ENCODE results near the gene LRRC8C. TPM values are rescaled to one million over a fixed set of nuclear protein-coding genes. Genes with fewer than 3 reads are reported as not detected.

The LRRC8C gene
- total and polyA plus RNA-seq, 2 of the 8 experiments (the other 6 are each of a cell fraction or from before 2014, with no cell fraction given): 1.1 to 2.1 TPM

- Histone ChIP-seq H2BK15ac (ENCODE audit: low read length) (no peak overlapping the region), H3K23ac (ENCODE audit: insufficient read length) (no peak overlapping the region), H3K14ac (ENCODE audit: insufficient read length) (no peak overlapping the region), H3K18ac (ENCODE audit: extremely low read depth, low read length) (no peak overlapping the region), H3K4me3 (ENCODE audit: extremely low read depth in 1 of 4, insufficient read depth in 2 of 4, low read depth in 3 of 4, low read length in 4 of 4) (no peak overlapping the region), H3K9me3 (ENCODE audit: insufficient read depth in 2 of 2, low read depth in 1 of 2, low read length in 1 of 2) (no peaks in the 10 kb centered on the region), H2AFZ (ENCODE audit: low read length) (no peak overlapping the region), H3K36me3 (ENCODE audit: control insufficient read depth in 2 of 4, insufficient read depth in 4 of 4, low read length in 3 of 4) (no peaks in the 10 kb centered on the region), H3K79me2 (ENCODE audit: control insufficient read depth in 1 of 2, insufficient read depth in 2 of 2, low read length in 2 of 2) (0 out of 4 replicates have a peak, but pooled peaks cover 0 to 4% of the 10 kb centered on the region in 2 experiments), H4K5ac (ENCODE audit: insufficient read length, low read depth, low read length) (no peak overlapping the region), H3K27me3 (replicated peaks in 1 of 4; ENCODE audit: control insufficient read depth in 3 of 4, extremely low read depth in 1 of 4, insufficient read depth in 3 of 4, low read length in 3 of 4) (no peaks in the 10 kb centered on the region; a peak in 1 of 7 replicates), H3K79me1 (ENCODE audit: low read depth, low read length) (no peaks in the 10 kb centered on the region), H2BK12ac (ENCODE audit: low read depth, low read length) (no peak overlapping the region), H4K20me1 (replicated peaks in 1 of 2; ENCODE audit: control insufficient read depth in 1 of 2, insufficient read depth in 2 of 2, low read length in 2 of 2) (no peaks in the 10 kb centered on the region), H3K9ac (replicated peaks in 1 of 4; ENCODE audit: extremely low read depth in 1 of 4, low read depth in 3 of 4, low read length in 3 of 4) (no peak overlapping the region), H3K27ac (ENCODE audit: low read depth, low read length) (no peak overlapping the region), H3K23me2 (ENCODE audit: low read depth, low read length) (no peaks in the 10 kb centered on the region), H3K56ac (replicated peaks; ENCODE audit: insufficient read length, low read depth, low read length) (no peak overlapping the region), H4K8ac (ENCODE audit: extremely low read depth, insufficient read depth, low read length) (no peak overlapping the region), H2BK5ac (ENCODE audit: low read depth, low read length) (no peak overlapping the region), H2AK5ac (ENCODE audit: low read depth, low read length) (no peak overlapping the region), H2BK120ac (replicated peaks; ENCODE audit: low read depth, low read length) (no peak overlapping the region), H3K4me2 (ENCODE audit: insufficient read depth in 1 of 2, low read depth in 2 of 2, low read length in 2 of 2) (no peak overlapping the region), H2BK20ac (ENCODE audit: low read length) (no peak overlapping the region), H3K4me1 (replicated peaks in 1 of 4; ENCODE audit: control insufficient read depth in 3 of 4, insufficient read depth in 4 of 4, low read length in 3 of 4) (peaks cover 2 to 16% (median 9%) of the 10 kb centered on the region in 4 experiments; a peak in 6 of 7 replicates), H3K4ac (replicated peaks; ENCODE audit: insufficient read length, low read depth, low read length) (no peak overlapping the region), H4K91ac (replicated peaks; ENCODE audit: insufficient read length, low read length) (no peak overlapping the region)
- 90% methylated on average over 3 of the region's 3 CpGs; no CpG with 5 or more reads in 1 of the 2 experiments for WGBS, 2 experiments (ENCODE audit: extremely low coverage in 1 of 2, insufficient coverage in 1 of 2, insufficient read length in 1 of 2, insufficient replicate concordance in 2 of 2, low coverage in 1 of 2, low lambda C conversion rate in 2 of 2, missing lambda C conversion rate in 1 of 2)
- DNase-seq (ENCODE audit: low read depth in 1 of 2, low spot score in 2 of 2) (no peak), FAIRE-seq (no peak)
- ChIA-PET CTCF (ENCODE audit: partially characterized antibody) (interaction anchor here (1.0 to 4.8 kb wide), 12 partner anchors 9 to 162 kb away, joined by 3 to 28 read pairs (median 4); no protein-coding TSS in a partner anchor), POLR2A (ENCODE audit: partially characterized antibody) (interaction anchor here (0.6 to 1.0 kb wide), 2 partner anchors 21 to 135 kb away, joined by 3 read pairs; no protein-coding TSS in a partner anchor)
- TF ChIP-seq KDM4A (IDR thresholded peaks at IDR 0.05; ENCODE audit: low read depth, low read length, severe bottlenecking): no peak
- no peak for TF ChIP-seq RBBP5 (IDR thresholded peaks at IDR 0.05; ENCODE audit: borderline replicate concordance, low read depth, low read length)
- TF ChIP-seq ATF2 (IDR thresholded peaks at IDR 0.05; ENCODE audit: low read length): no peak
- no peak for TF ChIP-seq ASH2L (IDR thresholded peaks at IDR 0.05; ENCODE audit: low read length)
- no peak for TF ChIP-seq BACH1 (IDR thresholded peaks at IDR 0.05; ENCODE audit: low read length)
- TF ChIP-seq YY1 (IDR thresholded peaks at IDR 0.05; ENCODE audit: low read depth, low read length): no peak
- TF ChIP-seq KDM5A (IDR thresholded peaks at IDR 0.05; ENCODE audit: low read length): no peak
- TF ChIP-seq KDM1A (IDR thresholded peaks at IDR 0.05; ENCODE audit: borderline replicate concordance, low read length): no peak
- no peak for TF ChIP-seq SIX5 (IDR thresholded peaks at IDR 0.05; ENCODE audit: low read depth, low read length)
- TF ChIP-seq SIN3A (conservative IDR thresholded peaks at IDR 0.05 in 1 of 2, IDR thresholded peaks at IDR 0.05 in 1 of 2; ENCODE audit: low read depth in 1 of 2, low read length in 2 of 2): no peak
These were observed 32.3 kb upstream of the LRRC8C start for GRCh38 chr1:89600451-89601224.

All from H1 (cell line).